Measurements from ENCODE around the gene RARA. TPM values are rescaled to one million over a fixed set of nuclear protein-coding genes. Genes with fewer than 3 reads are reported as not detected.

RARA gene
- total and polyA plus RNA-seq, 2 experiments from 2014 or later: 7.4 to 15.9 TPM

DNA sequence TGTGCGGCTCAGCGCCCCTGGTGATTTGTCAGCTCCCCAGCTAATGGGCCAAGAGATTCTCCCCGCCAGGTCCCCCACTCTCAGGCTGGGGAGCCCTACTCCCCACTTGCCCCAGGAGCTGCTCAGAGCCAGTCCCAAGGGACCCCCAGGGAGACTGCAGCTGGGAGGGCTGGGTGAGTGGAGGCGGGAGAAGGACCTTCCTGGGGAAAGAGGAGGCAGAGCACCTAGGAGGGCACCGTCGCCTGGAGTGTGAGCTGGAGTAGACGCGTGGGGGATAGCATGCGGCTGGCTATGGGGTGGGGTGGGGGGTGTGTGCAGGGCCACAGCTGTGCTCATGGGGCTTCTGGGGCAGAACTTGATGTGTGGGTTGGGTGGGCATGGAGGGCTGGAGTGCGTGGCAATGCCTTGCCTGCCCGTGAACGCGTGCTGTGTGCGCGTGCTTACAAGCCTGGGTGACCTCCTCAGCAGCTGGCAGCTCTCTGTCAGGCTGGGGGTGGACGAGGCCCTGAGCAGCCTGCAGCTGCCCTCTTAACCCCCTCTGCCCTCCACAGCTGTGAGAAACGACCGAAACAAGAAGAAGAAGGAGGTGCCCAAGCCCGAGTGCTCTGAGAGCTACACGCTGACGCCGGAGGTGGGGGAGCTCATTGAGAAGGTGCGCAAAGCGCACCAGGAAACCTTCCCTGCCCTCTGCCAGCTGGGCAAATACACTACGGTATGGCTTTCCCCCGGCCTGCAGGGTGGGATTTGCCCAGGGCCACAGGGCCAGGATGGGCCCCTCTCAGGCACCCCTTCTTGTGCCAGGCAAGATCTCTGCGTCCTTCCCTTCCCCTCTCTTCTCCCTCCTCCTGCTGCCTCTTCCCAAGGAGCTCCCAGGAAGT, 42.6 kb downstream of the RARA start:
- H3K79me2 ChIP-seq (replicated peaks; ENCODE audit: insufficient read depth): no peaks in the 10 kb centered on the region
- peaks cover 26% of the 10 kb centered on the region for H3K27me3 ChIP-seq (ENCODE audit: insufficient read depth)
- DNase-seq (ENCODE audit: low spot score) (no peak), ATAC-seq (no peak)
- peak overlapping the region; percentile 34; the same call in 1 of the 2 replicates for H3K4me3 ChIP-seq
- TF ChIP-seq EZH2phosphoT487 (IDR thresholded peaks at IDR 0.05; ENCODE audit: unreplicated experiment) (no peak), NANOG (IDR thresholded peaks at IDR 0.05; ENCODE audit: borderline replicate concordance) (no peak), JUNB (IDR thresholded peaks at IDR 0.05; ENCODE audit: unreplicated experiment) (no peak), ZNF114 (CRISPR knock-in tag; IDR thresholded peaks at IDR 0.05) (no peak), ZNF331 (CRISPR knock-in tag; IDR thresholded peaks at IDR 0.05; ENCODE audit: low read depth) (no peak), POLR2AphosphoS5 (IDR thresholded peaks at IDR 0.05; ENCODE audit: low read depth) (no peak), STAT1 (IDR thresholded peaks at IDR 0.05; ENCODE audit: unreplicated experiment) (no peak), CREB1 (CRISPR knock-in tag; IDR thresholded peaks at IDR 0.05; ENCODE audit: low read depth) (no peak), EZH2 (IDR thresholded peaks at IDR 0.05; ENCODE audit: low read depth, unreplicated experiment) (no peak)
- TF ChIP-seq, protein P1, sequence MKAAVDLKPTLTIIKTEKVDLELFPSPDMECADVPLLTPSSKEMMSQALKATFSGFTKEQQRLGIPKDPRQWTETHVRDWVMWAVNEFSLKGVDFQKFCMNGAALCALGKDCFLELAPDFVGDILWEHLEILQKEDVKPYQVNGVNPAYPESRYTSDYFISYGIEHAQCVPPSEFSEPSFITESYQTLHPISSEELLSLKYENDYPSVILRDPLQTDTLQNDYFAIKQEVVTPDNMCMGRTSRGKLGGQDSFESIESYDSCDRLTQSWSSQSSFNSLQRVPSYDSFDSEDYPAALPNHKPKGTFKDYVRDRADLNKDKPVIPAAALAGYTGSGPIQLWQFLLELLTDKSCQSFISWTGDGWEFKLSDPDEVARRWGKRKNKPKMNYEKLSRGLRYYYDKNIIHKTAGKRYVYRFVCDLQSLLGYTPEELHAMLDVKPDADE (IDR thresholded peaks at IDR 0.05): no peak
- TF ChIP-seq, protein P2, sequence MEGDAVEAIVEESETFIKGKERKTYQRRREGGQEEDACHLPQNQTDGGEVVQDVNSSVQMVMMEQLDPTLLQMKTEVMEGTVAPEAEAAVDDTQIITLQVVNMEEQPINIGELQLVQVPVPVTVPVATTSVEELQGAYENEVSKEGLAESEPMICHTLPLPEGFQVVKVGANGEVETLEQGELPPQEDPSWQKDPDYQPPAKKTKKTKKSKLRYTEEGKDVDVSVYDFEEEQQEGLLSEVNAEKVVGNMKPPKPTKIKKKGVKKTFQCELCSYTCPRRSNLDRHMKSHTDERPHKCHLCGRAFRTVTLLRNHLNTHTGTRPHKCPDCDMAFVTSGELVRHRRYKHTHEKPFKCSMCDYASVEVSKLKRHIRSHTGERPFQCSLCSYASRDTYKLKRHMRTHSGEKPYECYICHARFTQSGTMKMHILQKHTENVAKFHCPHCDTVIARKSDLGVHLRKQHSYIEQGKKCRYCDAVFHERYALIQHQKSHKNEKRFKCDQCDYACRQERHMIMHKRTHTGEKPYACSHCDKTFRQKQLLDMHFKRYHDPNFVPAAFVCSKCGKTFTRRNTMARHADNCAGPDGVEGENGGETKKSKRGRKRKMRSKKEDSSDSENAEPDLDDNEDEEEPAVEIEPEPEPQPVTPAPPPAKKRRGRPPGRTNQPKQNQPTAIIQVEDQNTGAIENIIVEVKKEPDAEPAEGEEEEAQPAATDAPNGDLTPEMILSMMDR (conservative IDR thresholded peaks at IDR 0.05; ENCODE audit: low read depth in 2 of 2): no peak
- TF ChIP-seq, protein P3, sequence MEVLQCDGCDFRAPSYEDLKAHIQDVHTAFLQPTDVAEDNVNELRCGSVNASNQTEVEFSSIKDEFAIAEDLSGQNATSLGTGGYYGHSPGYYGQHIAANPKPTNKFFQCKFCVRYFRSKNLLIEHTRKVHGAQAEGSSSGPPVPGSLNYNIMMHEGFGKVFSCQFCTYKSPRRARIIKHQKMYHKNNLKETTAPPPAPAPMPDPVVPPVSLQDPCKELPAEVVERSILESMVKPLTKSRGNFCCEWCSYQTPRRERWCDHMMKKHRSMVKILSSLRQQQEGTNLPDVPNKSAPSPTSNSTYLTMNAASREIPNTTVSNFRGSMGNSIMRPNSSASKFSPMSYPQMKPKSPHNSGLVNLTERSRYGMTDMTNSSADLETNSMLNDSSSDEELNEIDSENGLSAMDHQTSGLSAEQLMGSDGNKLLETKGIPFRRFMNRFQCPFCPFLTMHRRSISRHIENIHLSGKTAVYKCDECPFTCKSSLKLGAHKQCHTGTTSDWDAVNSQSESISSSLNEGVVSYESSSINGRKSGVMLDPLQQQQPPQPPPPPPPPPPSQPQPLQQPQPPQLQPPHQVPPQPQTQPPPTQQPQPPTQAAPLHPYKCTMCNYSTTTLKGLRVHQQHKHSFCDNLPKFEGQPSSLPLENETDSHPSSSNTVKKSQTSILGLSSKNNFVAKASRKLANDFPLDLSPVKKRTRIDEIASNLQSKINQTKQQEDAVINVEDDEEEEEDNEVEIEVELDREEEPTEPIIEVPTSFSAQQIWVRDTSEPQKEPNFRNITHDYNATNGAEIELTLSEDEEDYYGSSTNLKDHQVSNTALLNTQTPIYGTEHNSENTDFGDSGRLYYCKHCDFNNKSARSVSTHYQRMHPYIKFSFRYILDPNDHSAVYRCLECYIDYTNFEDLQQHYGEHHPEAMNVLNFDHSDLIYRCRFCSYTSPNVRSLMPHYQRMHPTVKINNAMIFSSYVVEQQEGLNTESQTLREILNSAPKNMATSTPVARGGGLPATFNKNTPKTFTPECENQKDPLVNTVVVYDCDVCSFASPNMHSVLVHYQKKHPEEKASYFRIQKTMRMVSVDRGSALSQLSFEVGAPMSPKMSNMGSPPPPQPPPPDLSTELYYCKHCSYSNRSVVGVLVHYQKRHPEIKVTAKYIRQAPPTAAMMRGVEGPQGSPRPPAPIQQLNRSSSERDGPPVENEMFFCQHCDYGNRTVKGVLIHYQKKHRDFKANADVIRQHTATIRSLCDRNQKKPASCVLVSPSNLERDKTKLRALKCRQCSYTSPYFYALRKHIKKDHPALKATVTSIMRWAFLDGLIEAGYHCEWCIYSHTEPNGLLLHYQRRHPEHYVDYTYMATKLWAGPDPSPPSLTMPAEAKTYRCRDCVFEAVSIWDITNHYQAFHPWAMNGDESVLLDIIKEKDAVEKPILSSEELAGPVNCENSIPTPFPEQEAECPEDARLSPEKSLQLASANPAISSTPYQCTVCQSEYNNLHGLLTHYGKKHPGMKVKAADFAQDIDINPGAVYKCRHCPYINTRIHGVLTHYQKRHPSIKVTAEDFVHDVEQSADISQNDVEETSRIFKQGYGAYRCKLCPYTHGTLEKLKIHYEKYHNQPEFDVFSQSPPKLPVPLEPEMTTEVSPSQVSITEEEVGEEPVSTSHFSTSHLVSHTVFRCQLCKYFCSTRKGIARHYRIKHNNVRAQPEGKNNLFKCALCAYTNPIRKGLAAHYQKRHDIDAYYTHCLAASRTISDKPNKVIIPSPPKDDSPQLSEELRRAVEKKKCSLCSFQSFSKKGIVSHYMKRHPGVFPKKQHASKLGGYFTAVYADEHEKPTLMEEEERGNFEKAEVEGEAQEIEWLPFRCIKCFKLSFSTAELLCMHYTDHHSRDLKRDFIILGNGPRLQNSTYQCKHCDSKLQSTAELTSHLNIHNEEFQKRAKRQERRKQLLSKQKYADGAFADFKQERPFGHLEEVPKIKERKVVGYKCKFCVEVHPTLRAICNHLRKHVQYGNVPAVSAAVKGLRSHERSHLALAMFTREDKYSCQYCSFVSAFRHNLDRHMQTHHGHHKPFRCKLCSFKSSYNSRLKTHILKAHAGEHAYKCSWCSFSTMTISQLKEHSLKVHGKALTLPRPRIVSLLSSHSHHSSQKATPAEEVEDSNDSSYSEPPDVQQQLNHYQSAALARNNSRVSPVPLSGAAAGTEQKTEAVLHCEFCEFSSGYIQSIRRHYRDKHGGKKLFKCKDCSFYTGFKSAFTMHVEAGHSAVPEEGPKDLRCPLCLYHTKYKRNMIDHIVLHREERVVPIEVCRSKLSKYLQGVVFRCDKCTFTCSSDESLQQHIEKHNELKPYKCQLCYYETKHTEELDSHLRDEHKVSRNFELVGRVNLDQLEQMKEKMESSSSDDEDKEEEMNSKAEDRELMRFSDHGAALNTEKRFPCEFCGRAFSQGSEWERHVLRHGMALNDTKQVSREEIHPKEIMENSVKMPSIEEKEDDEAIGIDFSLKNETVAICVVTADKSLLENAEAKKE (CRISPR knock-in tag; IDR thresholded peaks at IDR 0.05): no peak
- TF ChIP-seq, protein P4, sequence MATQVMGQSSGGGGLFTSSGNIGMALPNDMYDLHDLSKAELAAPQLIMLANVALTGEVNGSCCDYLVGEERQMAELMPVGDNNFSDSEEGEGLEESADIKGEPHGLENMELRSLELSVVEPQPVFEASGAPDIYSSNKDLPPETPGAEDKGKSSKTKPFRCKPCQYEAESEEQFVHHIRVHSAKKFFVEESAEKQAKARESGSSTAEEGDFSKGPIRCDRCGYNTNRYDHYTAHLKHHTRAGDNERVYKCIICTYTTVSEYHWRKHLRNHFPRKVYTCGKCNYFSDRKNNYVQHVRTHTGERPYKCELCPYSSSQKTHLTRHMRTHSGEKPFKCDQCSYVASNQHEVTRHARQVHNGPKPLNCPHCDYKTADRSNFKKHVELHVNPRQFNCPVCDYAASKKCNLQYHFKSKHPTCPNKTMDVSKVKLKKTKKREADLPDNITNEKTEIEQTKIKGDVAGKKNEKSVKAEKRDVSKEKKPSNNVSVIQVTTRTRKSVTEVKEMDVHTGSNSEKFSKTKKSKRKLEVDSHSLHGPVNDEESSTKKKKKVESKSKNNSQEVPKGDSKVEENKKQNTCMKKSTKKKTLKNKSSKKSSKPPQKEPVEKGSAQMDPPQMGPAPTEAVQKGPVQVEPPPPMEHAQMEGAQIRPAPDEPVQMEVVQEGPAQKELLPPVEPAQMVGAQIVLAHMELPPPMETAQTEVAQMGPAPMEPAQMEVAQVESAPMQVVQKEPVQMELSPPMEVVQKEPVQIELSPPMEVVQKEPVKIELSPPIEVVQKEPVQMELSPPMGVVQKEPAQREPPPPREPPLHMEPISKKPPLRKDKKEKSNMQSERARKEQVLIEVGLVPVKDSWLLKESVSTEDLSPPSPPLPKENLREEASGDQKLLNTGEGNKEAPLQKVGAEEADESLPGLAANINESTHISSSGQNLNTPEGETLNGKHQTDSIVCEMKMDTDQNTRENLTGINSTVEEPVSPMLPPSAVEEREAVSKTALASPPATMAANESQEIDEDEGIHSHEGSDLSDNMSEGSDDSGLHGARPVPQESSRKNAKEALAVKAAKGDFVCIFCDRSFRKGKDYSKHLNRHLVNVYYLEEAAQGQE (IDR thresholded peaks at IDR 0.05; ENCODE audit: unreplicated experiment): no peak
- Mint-ChIP-seq H3K36me3 (ENCODE audit: low read depth) (peaks cover 41% of the 10 kb centered on the region), H3K9me3 (no peaks in the 10 kb centered on the region), H3K4me1 (peaks cover 85% of the 10 kb centered on the region), H3K4me3 (no peak overlapping the region; the same call in 2 of the 3 replicates), H3K27me3 (ENCODE audit: insufficient read depth, low read depth, poor library complexity) (peaks cover 41% of the 10 kb centered on the region), H3K27ac (no peak overlapping the region)
- H3K36me3 ChIP-seq (ENCODE audit: insufficient read depth): no peaks in the 10 kb centered on the region
- H3K9me2 ChIP-seq (ENCODE audit: insufficient read depth): no peaks in the 10 kb centered on the region
- H3K4me2 ChIP-seq: peak overlapping the region; percentile 71
- no peak overlapping the region for H3K27ac ChIP-seq (ENCODE audit: low read depth)
- H4K20me1 ChIP-seq (replicated peaks; ENCODE audit: insufficient read depth): peaks cover 6% of the 10 kb centered on the region; the same call in 1 of the 2 replicates
- peaks cover 6% of the 10 kb centered on the region; the same call in 1 of the 2 replicates for H3F3A ChIP-seq (replicated peaks; ENCODE audit: low read depth)
- H3K4me1 ChIP-seq (ENCODE audit: insufficient read depth): peaks cover 67% of the 10 kb centered on the region
- H2AFZ ChIP-seq: no peak overlapping the region
